IPS-NIHi7 (cell line): ENCODE measurements around the gene VNN1.
"Not testable (repeated sequence)": the region's sequence is repeated elsewhere in the genome, so short reads cannot be mapped to it uniquely, and the experiment has no call there.

Experiments
- DNase-seq: peaks from one replicate; pipeline ENCODE4 v3.0.0; 2012; ENCODE audit warnings: mixed read lengths; ENCODE audit errors: extremely low spot score

Gene VNN1

DNA sequence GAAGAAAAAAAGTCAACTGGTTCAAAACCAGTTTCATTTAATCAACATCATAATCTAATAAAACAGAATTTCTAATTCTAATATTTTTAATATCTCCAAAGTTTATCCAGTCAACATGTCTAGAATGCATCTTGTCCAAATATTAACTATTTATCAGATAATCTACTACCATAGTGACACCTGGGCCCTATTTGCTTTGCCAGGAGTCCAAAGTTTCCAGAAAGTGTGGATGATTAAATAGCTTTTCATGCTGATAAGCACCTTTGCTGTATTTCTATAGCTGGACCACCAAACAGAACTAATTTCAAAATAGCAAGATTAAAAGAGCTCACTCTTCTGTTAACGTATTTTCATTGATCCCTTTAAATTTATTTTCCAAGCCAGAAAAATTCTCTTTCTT lies 42.6 kb downstream of the VNN1 start:
- no peak for DNase-seq

DNA sequence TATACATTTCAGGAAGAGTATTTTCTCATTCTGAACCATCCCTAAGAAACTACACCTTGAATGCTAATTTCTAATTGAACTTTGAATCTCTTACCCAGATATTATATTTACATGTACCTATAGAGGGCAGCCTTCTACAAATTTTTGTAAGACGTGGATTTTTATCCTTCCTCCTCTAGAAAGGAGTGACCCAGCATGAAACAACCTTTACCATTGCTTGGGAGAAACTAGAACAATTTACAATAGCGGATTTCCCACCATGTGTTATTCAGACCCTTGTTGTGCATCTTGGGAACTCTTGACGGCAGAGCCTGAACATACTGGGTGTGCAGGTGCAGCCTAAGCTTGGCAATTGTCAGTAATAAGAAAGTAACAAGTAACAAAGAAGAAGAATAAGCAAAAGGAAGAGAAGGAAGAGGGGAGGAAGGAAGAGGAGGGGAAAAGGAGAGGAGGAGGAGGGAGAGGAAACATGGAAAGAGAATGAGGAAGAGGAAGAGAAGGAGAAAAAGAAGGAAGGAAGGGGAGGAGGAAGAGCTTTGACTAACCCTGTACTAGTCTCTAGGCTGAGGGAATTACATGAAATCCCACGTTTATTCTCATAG lies 44.1 kb downstream of the VNN1 start:
- DNase-seq: peak; percentile 16

- DNase-seq: no peak
These were observed 47.7 kb downstream of the VNN1 start for GRCh38 chr6:132666118-132666517.

DNA sequence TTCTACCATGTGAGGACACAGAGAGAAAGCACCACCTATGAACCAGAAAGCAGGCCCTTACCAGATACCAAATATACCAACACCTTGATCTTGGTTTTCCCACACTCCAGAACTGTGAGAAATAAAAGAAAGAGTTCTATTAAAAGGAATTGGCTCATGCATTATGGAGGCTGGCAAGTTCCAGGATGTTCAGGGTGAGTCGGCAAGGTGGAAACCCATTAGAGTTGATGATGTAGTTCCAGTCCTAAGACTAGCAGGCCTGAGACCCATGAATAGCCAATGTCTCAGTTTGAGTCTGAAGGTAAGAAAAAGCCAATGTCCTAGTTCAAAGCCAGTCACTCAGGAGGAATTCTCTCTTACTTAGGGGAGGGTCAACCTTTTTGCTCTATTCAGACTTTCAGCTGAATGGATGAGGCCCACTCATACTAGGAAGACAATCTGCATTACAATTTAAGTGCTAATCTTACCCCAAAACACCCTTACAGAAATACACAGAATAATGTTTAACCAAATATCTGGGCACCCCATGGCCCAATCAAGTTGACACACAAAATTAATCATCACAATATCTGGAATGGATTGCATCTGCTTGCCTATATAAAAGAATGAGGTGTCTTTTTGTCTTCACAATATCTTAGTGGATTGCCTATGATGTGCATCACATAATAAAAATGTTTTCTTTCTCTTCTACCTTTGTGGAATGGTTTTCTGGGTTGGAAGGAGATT lies 49.4 kb downstream of the VNN1 start:
- no peak for DNase-seq

DNA sequence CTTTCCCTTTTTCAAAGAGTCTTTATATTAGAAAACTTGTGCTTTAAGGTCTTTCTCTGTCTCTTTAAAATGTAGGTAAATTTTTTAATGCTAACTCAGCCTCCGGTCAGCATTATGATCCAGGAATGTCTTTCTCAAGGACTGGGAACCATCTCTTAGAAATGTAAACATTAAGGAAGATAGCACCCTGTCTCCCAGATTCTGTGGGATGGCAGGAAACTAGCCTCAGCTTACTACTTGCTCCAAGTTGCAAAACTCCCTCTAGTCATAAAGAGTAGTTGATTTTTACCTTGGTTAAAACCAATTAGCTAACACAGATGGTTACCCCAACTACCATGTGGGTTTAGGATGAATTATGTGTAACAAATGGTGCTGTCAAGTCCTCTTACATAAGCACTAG lies 50.2 kb downstream of the VNN1 start:
- no peak for DNase-seq

DNA sequence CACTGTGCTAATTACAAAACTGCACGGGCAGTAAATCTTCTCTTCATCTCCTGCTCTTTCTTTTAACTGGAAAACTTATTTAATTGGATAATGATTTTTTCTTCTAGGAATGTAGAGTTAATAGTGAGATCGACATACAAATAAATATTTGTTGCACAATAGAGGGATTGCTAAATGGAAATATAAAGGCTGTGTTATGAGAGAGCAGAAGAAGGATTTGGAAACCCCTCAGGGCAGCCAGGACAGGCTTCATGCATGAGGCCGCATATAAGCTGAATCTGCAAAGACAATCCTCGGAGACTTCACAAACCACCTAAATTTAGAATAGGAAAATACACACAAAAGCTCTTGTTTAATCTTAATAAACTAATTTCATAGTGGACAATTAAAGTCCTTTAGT lies 51.9 kb downstream of the VNN1 start:
- DNase-seq: no peak

DNA sequence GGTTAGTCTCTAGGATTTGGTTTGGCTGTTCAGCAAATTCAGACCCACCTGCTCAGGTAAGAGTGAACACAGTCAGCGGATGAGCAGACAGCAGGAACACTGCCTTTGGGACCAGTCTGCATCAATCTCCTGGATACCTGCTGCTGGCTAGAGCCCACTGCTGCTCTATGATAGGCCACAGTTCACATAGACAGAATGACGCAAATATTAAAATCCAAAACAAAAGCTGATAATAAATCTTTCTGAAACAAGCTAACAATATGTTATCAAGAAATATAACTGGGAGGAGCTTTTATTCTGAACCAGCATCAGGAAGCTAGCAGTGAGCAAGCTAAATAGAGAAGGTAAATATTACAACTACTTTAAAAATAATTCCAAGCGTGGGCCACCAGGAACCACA lies 54.8 kb downstream of the VNN1 start, which contains the start of gene TAAR1:
Gene TAAR1 (minus strand): TSS at position 101 of the 400 bp plus-strand sequence. CDS start 13,179 bp downstream, outside the sequence.
- DNase-seq: no peak

GRCh38 chr6:132651062-132651461 lies 62.8 kb downstream of the VNN1 start:
- DNase-seq: no peak

DNA sequence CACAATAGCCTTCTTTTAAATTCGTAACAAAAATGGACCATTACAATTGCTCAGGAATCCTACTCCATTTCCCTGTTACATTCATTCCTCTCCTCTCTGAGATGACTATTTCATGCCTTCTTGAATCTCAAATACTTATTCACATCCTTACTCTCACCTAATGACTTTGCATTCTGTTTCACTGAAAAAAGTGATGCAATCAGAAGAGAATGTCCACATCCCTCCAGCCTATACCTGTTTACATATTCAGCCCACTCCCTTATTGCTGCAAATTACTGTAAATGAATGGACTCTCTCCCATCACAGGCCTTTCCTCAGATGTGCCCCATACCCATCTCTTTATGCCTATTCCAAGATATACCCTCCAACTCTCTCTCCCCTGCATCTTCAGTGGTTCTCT lies 63.4 kb downstream of the VNN1 start:
- no peak for DNase-seq

- no peak for DNase-seq
These were observed 65.0 kb downstream of the VNN1 start for GRCh38 chr6:132648828-132649227.

DNA sequence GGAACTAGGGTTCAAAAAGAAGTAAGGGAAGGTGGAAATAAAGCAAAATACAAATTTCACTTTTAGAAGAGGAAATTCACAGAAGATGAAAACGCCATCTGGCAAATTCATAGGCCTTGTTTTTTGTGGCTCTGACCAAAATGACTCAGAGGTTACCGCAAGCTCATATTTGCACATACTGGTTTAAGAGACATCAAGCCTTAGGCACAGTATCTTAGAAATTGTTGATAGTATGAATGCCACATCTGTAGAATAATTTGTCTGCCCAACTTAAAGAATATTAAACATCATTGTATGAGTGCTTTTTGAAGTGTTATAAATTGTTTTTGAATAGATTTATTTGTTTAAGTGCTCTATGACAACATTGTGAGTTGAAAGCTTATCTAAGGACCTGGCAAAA lies 65.5 kb downstream of the VNN1 start:
- DNase-seq: no peak

DNA sequence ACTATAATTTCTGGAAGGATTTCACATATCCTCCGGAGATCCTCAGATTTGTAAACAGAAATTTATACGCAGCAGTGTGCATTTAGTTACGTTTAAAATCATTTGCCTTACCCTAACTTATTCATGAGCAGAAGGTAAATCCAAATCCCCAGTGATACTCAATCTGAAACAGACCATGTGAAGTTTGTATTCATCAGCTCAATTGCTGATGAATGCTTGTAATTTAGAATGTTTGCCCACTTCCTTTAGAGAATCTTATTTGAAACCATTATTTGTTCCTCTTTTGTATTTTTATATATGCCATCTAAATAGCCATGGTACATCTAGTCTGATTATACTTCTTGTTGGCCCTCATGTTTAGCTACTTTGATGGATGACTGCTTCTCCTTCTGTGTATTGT lies 70.3 kb downstream of the VNN1 start:
- DNase-seq: no peak

DNA sequence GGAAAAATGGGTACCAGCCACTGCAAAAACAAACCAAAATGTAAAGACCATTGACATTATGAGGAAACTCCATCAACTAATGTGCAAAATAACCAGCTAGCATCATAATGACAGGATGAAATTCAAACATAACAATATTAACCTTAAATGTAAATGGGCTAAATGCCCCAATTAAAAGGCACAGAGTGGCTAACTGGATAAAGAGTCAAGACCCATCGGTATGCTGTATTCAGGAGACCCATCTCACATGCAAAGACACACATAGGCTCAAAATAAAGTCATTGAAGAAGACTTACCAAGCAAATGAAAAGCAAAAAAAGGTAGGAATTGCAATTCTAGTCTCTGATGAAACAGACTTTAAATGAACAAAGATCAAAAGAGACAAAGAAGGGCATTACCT lies 76.7 kb downstream of the VNN1 start:
- DNase-seq: not testable (repeated sequence)

DNA sequence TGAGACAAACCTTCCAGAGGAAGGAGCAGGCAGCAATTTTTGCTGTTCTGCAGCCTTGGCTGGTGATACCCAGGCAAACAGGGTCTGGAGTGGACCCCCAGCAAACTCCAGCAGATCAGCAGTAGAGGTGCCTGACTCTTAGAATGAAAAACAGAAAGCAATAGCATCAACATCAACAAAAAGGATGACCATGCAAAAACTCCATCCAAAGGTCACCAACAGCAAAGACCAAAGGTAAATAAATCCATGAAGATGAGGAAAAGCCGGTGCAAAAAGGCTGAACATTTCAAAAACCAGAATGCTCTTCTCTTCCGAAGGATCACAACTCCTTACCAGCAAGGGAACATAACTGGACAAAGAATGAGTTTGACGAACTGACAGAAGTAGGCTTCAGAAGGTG lies 77.9 kb downstream of the VNN1 start:
- DNase-seq: not testable (repeated sequence)

DNA sequence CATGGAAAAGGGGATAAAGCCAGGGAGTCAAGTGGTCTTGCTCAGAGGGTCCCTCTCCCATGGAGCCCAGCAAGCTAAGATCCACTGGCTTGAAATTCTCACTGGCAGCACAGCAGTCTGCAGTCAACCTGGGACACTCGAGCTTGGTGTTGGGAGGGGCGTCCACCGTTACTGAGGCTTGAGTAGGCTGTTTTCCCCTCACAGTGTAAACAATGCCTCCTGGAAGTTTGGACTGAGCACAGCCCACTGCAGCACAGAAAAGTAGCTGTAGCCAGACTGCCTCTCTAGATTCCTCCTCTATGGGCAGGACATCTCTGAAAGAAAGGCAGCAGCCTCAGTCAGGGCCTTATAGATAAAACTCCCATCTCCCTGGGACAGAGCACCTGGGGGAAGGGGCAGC lies 78.6 kb downstream of the VNN1 start:
- not testable (repeated sequence) for DNase-seq

- DNase-seq: no peak
These were observed 79.1 kb downstream of the VNN1 start for GRCh38 chr6:132634796-132635195.

- DNase-seq: no peak
These were observed 80.5 kb downstream of the VNN1 start for GRCh38 chr6:132633362-132633761.
